ENCODE results near the gene SREBF2. TPM values are rescaled to one million over a fixed set of nuclear protein-coding genes. Genes with fewer than 3 reads are reported as not detected.

The SREBF2 gene
- total and polyA plus RNA-seq, 2 of the 8 experiments (the other 6 are each of a cell fraction or from before 2014, with no cell fraction given), result 125 to 144 TPM

DNA sequence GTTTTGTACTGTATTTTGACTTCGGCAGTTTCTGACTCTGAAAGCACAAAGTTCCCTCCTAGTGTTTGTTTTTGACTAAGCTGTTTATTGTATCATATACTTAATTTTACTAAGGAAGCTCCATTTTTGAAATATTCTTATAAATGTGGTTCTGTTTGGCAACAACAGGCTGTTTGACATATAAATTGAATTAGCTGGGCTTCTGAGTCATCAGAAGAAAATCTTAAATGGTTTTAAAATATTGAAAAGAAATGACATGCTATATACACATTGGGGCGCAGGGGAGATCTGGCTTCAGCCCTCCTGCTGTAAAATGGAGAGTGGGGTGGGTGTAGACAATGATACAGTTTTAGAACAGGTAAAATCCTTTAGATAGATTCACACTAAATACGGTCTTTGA lies 43.4 kb downstream of the SREBF2 start:
- Histone ChIP-seq H2BK5ac (ENCODE audit: low read depth, low read length) (no peak overlapping the region), H3K79me2 (ENCODE audit: control insufficient read depth in 1 of 2, insufficient read depth in 2 of 2, low read length in 2 of 2) (no peaks in the 10 kb centered on the region), H3K4ac (replicated peaks; ENCODE audit: insufficient read length, low read depth, low read length) (no peak overlapping the region), H3K14ac (ENCODE audit: insufficient read length) (no peak overlapping the region), H2BK120ac (replicated peaks; ENCODE audit: low read depth, low read length) (no peak overlapping the region), H4K8ac (ENCODE audit: extremely low read depth, insufficient read depth, low read length) (no peak overlapping the region), H2BK20ac (ENCODE audit: low read length) (no peak overlapping the region), H4K5ac (ENCODE audit: insufficient read length, low read depth, low read length) (no peak overlapping the region), H2BK12ac (ENCODE audit: low read depth, low read length) (no peak overlapping the region), H3K56ac (replicated peaks; ENCODE audit: insufficient read length, low read depth, low read length) (no peak overlapping the region), H4K20me1 (replicated peaks in 1 of 2; ENCODE audit: control insufficient read depth in 1 of 2, insufficient read depth in 2 of 2, low read length in 2 of 2) (peaks cover 2 to 3% of the 10 kb centered on the region in 2 experiments), H3K27me3 (replicated peaks in 1 of 4; ENCODE audit: control insufficient read depth in 3 of 4, extremely low read depth in 1 of 4, insufficient read depth in 3 of 4, low read length in 3 of 4) (no peaks in the 10 kb centered on the region), H3K9me3 (ENCODE audit: insufficient read depth in 2 of 2, low read depth in 1 of 2, low read length in 1 of 2) (no peaks in the 10 kb centered on the region), H3K23me2 (ENCODE audit: low read depth, low read length) (no peaks in the 10 kb centered on the region), H3K4me2 (ENCODE audit: insufficient read depth in 1 of 2, low read depth in 2 of 2, low read length in 2 of 2) (no peak overlapping the region), H3K27ac (ENCODE audit: low read depth, low read length) (no peak overlapping the region), H4K91ac (replicated peaks; ENCODE audit: insufficient read length, low read length) (no peak overlapping the region), H2AFZ (ENCODE audit: low read length) (no peak overlapping the region), H3K18ac (ENCODE audit: extremely low read depth, low read length) (no peak overlapping the region), H3K9ac (replicated peaks in 1 of 4; ENCODE audit: extremely low read depth in 1 of 4, low read depth in 3 of 4, low read length in 3 of 4) (no peak overlapping the region), H3K23ac (ENCODE audit: insufficient read length) (no peak overlapping the region), H3K79me1 (ENCODE audit: low read depth, low read length) (no peaks in the 10 kb centered on the region; the same call in 1 of the 2 replicates), H3K36me3 (ENCODE audit: control insufficient read depth in 2 of 4, insufficient read depth in 4 of 4, low read length in 3 of 4) (peaks cover 37 to 82% (median 68%) of the 10 kb centered on the region in 4 experiments), H3K4me1 (replicated peaks in 1 of 4; ENCODE audit: control insufficient read depth in 3 of 4, insufficient read depth in 4 of 4, low read length in 3 of 4) (no peaks in the 10 kb centered on the region), H3K4me3 (ENCODE audit: extremely low read depth in 1 of 4, insufficient read depth in 2 of 4, low read depth in 3 of 4, low read length in 4 of 4) (no peak overlapping the region), H2BK15ac (ENCODE audit: low read length) (no peak overlapping the region), H2AK5ac (ENCODE audit: low read depth, low read length) (no peak overlapping the region)
- TF ChIP-seq SP1 (IDR thresholded peaks at IDR 0.05; ENCODE audit: low read depth, low read length), result no peak
- no peak for TF ChIP-seq RNF2 (IDR thresholded peaks at IDR 0.05; ENCODE audit: borderline replicate concordance, low read depth, low read length, missing control alignments, poor library complexity, severe bottlenecking)
- no peak for TF ChIP-seq SUZ12 (IDR thresholded peaks at IDR 0.05; ENCODE audit: low read length)
- TF ChIP-seq RXRA (IDR thresholded peaks at IDR 0.05; ENCODE audit: insufficient read depth, low read depth, low read length), result no peak
- no peak for TF ChIP-seq KDM4A (IDR thresholded peaks at IDR 0.05; ENCODE audit: low read depth, low read length, severe bottlenecking)
- no peak for TF ChIP-seq ZNF274 (IDR thresholded peaks at IDR 0.05; ENCODE audit: borderline replicate concordance, extremely low read depth, low read length)
- TF ChIP-seq TBP (IDR thresholded peaks at IDR 0.05; ENCODE audit: low read depth, low read length), result no peak
- no peak for TF ChIP-seq RAD21 (IDR thresholded peaks at IDR 0.05 in 1 of 2, conservative IDR thresholded peaks at IDR 0.05 in 1 of 2; ENCODE audit: low read depth in 2 of 2, low read length in 2 of 2)
- no peak for TF ChIP-seq CEBPB (IDR thresholded peaks at IDR 0.05; ENCODE audit: low read depth, low read length)
- TF ChIP-seq, protein P1, sequence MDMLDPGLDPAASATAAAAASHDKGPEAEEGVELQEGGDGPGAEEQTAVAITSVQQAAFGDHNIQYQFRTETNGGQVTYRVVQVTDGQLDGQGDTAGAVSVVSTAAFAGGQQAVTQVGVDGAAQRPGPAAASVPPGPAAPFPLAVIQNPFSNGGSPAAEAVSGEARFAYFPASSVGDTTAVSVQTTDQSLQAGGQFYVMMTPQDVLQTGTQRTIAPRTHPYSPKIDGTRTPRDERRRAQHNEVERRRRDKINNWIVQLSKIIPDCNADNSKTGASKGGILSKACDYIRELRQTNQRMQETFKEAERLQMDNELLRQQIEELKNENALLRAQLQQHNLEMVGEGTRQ (IDR thresholded peaks at IDR 0.05; ENCODE audit: low read length), result no peak
- TF ChIP-seq, protein P2, sequence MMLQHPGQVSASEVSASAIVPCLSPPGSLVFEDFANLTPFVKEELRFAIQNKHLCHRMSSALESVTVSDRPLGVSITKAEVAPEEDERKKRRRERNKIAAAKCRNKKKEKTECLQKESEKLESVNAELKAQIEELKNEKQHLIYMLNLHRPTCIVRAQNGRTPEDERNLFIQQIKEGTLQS (IDR thresholded peaks at IDR 0.05; ENCODE audit: insufficient read depth, low read depth, low read length), result no peak
- POLR2A ChIA-PET (ENCODE audit: partially characterized antibody), result interaction anchor here (1.0 kb wide), 1 partner anchor 9 kb away, joined by 4 read pairs; no protein-coding TSS in a partner anchor
- DNase-seq (ENCODE audit: low read depth in 1 of 2, low spot score in 2 of 2), result no peak
- CTCF ChIA-PET (ENCODE audit: partially characterized antibody), result no interaction called here
- FAIRE-seq, result no peak
- WGBS, 2 experiments (ENCODE audit: extremely low coverage in 1 of 2, insufficient coverage in 1 of 2, insufficient read length in 1 of 2, insufficient replicate concordance in 2 of 2, low coverage in 1 of 2, low lambda C conversion rate in 2 of 2, missing lambda C conversion rate in 1 of 2), result 86% methylated on average over 3 of the region's 3 CpGs; no CpG with 5 or more reads in 1 of the 2 experiments

Data from H1 (cell line).